Liver (tissue), 9 donors: Measurements from ENCODE around the gene CMTM4. TPM values are rescaled to one million over a fixed set of nuclear protein-coding genes. Genes with fewer than 3 reads are reported as not detected.
"Not testable (repeated sequence)": the region's sequence is repeated elsewhere in the genome, so short reads cannot be mapped to it uniquely, and the experiment has no call there.

ENCODE experiments used
- DNase-seq: peaks from one replicate; pipeline ENCODE4 v3.0.0-alpha.2; 2017; ENCODE audit warnings: low spot score
- H3K27ac ChIP-seq, 2 donors: one replicate each; pipeline ENCODE4 v1.7.0; 2013; ENCODE audit warnings: inconsistent platforms in 2 of 2, low read length in 2 of 2, control low read depth in 1 of 2, low read depth in 1 of 2, mild to moderate bottlenecking in 1 of 2
- H3K27me3 ChIP-seq, 4 donors: one replicate each; pipeline versions ENCODE4 v1.6.1 to v1.7.0; 2013; ENCODE audit warnings: low read length in 3 of 4, inconsistent platforms in 1 of 4, mild to moderate bottlenecking in 1 of 4, moderate library complexity in 1 of 4; ENCODE audit not compliant: control insufficient read depth in 4 of 4, insufficient read depth in 4 of 4
- H3K36me3 ChIP-seq, 4 donors: one replicate each; pipeline versions ENCODE4 v1.6.1 to v1.7.0; 2013; ENCODE audit warnings: low read length in 3 of 4, mild to moderate bottlenecking in 3 of 4, low read depth in 1 of 4, moderate library complexity in 1 of 4; ENCODE audit not compliant: control insufficient read depth in 4 of 4, insufficient read depth in 3 of 4
- H3K4me1 ChIP-seq, 4 donors: one replicate each; pipeline versions ENCODE4 v1.6.1 to v1.7.0; 2013; ENCODE audit warnings: low read length in 3 of 4, mild to moderate bottlenecking in 3 of 4, moderate library complexity in 1 of 4; ENCODE audit not compliant: control insufficient read depth in 4 of 4, insufficient read depth in 4 of 4
- H3K4me3 ChIP-seq, 3 donors: one replicate each; pipeline versions ENCODE4 v1.6.1 to v1.7.0; 2013; ENCODE audit warnings: low read length in 3 of 3, control low read depth in 1 of 3, low read depth in 1 of 3, mild to moderate bottlenecking in 1 of 3
- H3K9ac ChIP-seq, 2 donors: one replicate each; pipeline ENCODE4 v1.7.0; 2013; ENCODE audit warnings: low read length in 2 of 2, mild to moderate bottlenecking in 2 of 2, moderate library complexity in 2 of 2, control low read depth in 1 of 2, low read depth in 1 of 2
- H3K9me3 ChIP-seq, 4 donors: one replicate each; pipeline versions ENCODE4 v1.6.1 to v1.7.0; 2013; ENCODE audit warnings: low read length in 3 of 4; ENCODE audit not compliant: control insufficient read depth in 4 of 4
- FOXA1 ChIP-seq: IDR thresholded peaks from 2 replicates; pipeline ENCODE4 v1.6.1; 2016; ENCODE audit warnings: antibody characterized with exemption
- FOXA2 ChIP-seq: IDR thresholded peaks from 2 replicates; pipeline ENCODE4 v1.6.1; 2016; ENCODE audit warnings: antibody characterized with exemption
- GABPA ChIP-seq, 2 donors: IDR thresholded peaks in 1 of 2; conservative IDR thresholded peaks in 1 of 2; 2 replicates each; pipeline ENCODE4 v1.6.1; 2016; ENCODE audit warnings: antibody characterized with exemption in 2 of 2, mild to moderate bottlenecking in 1 of 2, moderate library complexity in 1 of 2
- HNF4A ChIP-seq, 2 donors: conservative IDR thresholded peaks; 2 replicates each; pipeline ENCODE4 v1.6.1; 2016; ENCODE audit warnings: antibody characterized with exemption in 2 of 2, mild to moderate bottlenecking in 2 of 2
- HNF4G ChIP-seq: IDR thresholded peaks from 2 replicates; pipeline ENCODE4 v1.6.1; 2016; ENCODE audit warnings: antibody characterized with exemption
- JUND ChIP-seq, 2 donors: IDR thresholded peaks; 2 replicates each; pipeline ENCODE4 v1.6.1; 2016; ENCODE audit warnings: antibody characterized with exemption in 2 of 2
- MAX ChIP-seq: IDR thresholded peaks from 2 replicates; pipeline ENCODE4 v1.6.1; 2016; ENCODE audit warnings: antibody characterized with exemption
- NR2F2 ChIP-seq: IDR thresholded peaks from 2 replicates; pipeline ENCODE4 v1.6.1; 2016; ENCODE audit warnings: antibody characterized with exemption
- REST ChIP-seq: IDR thresholded peaks from 2 replicates; pipeline ENCODE4 v1.6.1; 2016; ENCODE audit warnings: antibody characterized with exemption, mild to moderate bottlenecking
- RXRA ChIP-seq, 2 donors: IDR thresholded peaks; 2 replicates each; pipeline ENCODE4 v1.6.1; 2017 to 2018; ENCODE audit warnings: antibody characterized with exemption in 2 of 2, mild to moderate bottlenecking in 1 of 2
- SP1 ChIP-seq: IDR thresholded peaks from 2 replicates; pipeline ENCODE4 v1.6.1; 2018; ENCODE audit warnings: antibody characterized with exemption, mild to moderate bottlenecking
- TAF1 ChIP-seq: conservative IDR thresholded peaks from 2 replicates; pipeline ENCODE4 v1.6.1; 2016; ENCODE audit warnings: antibody characterized with exemption, mild to moderate bottlenecking
- WGBS: extraction: QIAGEN DNeasy Blood & Tissue Kit; methylation state at CpG from one replicate; pipeline ENCODE4 v1.1.7; 2013; 5-methylcytosine and 5-hydroxymethylcytosine counted together
- polyA plus RNA-seq, 2 donors: library from polyadenylated mRNA; stranded (reverse) in 1 of 2; unstranded in 1 of 2; fragments of 200-250 nt in 1 of 2; fragments of >200 nt in 1 of 2; fragmentation: Nextera tagmentation in 1 of 2; extraction: Ambion mirVana in 1 of 2; gene quantifications; one replicate each; pipeline versions ENCODE4 v1.2.1 to v1.2.3, GENCODE V29; 2013 to 2015
- total RNA-seq, 2 donors: library from RNA; depleted of rRNA; stranded (reverse); fragments of >200 nt; gene quantifications; one replicate each; pipeline ENCODE4 v1.2.3, GENCODE V29; 2014
- donor health status: healthy.
- donor health status: healthy.
- donor health status: healthy.
- donor health status: healthy.
- donor health status: healthy.

CMTM4 gene
- total and polyA plus RNA-seq, 4 donors = 2.9 to 19.7 (median 6.3) TPM

GRCh38 chr16:66630561-66631260 lies 65.8 kb downstream of the CMTM4 start:
- not testable (repeated sequence) for H3K9ac ChIP-seq, H3K9me3 ChIP-seq, H3K36me3 ChIP-seq, H3K4me1 ChIP-seq, H3K4me3 ChIP-seq, H3K27me3 ChIP-seq, DNase-seq, H3K27ac ChIP-seq
- WGBS = 97% methylated on average over 31 of the region's 49 CpGs

GRCh38 chr16:66629856-66630255 lies 66.7 kb downstream of the CMTM4 start:
- 96% methylated on average over 5 of the region's 5 CpGs for WGBS
- Histone ChIP-seq H3K27me3 (no peaks in the 10 kb centered on the region), H3K9ac (no peak overlapping the region), H3K9me3 (no peaks in the 10 kb centered on the region), H3K36me3 (no peaks in the 10 kb centered on the region), H3K4me1 (no peaks in the 10 kb centered on the region), H3K4me3 (no peak overlapping the region), H3K27ac (no peak overlapping the region)
- DNase-seq = peak; percentile 14
- TF ChIP-seq RXRA (IDR thresholded peaks at IDR 0.05) (no peak), HNF4G (no peak), HNF4A (conservative IDR thresholded peaks at IDR 0.05) (no peak), SP1 (no peak), TAF1 (no peak), NR2F2 (no peak), GABPA (IDR thresholded peaks at IDR 0.05 in 1 of 2, conservative IDR thresholded peaks at IDR 0.05 in 1 of 2) (no peak), MAX (no peak), REST (no peak), JUND (IDR thresholded peaks at IDR 0.05) (no peak), FOXA1 (no peak), FOXA2 (no peak)

GRCh38 chr16:66627611-66628378 lies 68.7 kb downstream of the CMTM4 start:
- not testable (repeated sequence) for H3K4me1 ChIP-seq, H3K9ac ChIP-seq, H3K4me3 ChIP-seq, H3K9me3 ChIP-seq, H3K36me3 ChIP-seq, H3K27ac ChIP-seq, H3K27me3 ChIP-seq
- DNase-seq = peak; percentile 6
- whole genome bisulfite sequencing = 92% methylated on average over 17 of the region's 17 CpGs
